GM19351 (cell line): ENCODE data around the gene GJB2.

Experiments
- ATAC-seq: cut with Tn5 transposase; IDR thresholded peaks from one replicate; pipeline ENCODE4 v1.9.1; 2021; ENCODE audit warnings: mild to moderate bottlenecking, moderate library complexity; ENCODE audit not compliant: unreplicated experiment

GJB2 gene

GRCh38 chr13:20142927-20143480, 49.7 kb downstream of the GJB2 start:
- no peak for ATAC-seq

- no peak for ATAC-seq
These were observed 50.5 kb downstream of the GJB2 start for GRCh38 chr13:20142023-20142926.

GRCh38 chr13:20141238-20142022, 51.3 kb downstream of the GJB2 start:
- no peak for ATAC-seq

DNA sequence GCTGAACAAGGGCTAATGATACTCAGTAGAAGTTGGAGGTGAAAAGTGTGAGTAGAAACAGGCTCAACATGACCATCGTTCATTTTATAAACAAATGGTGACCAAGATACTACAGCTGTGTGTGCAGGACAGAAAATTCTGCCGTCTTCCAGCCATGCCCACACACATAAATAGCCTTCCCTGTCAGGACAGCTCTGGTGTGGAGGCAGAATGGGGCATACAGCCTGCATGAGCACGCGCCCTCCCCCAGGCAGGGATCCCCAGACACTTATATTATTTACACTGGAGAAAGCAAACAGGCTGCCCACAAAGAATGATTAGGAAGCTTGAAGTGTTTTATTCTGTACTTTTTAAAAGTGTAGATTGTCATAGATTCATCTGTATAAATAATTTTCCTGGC, 52.3 kb downstream of the GJB2 start:
- ATAC-seq = no peak

DNA sequence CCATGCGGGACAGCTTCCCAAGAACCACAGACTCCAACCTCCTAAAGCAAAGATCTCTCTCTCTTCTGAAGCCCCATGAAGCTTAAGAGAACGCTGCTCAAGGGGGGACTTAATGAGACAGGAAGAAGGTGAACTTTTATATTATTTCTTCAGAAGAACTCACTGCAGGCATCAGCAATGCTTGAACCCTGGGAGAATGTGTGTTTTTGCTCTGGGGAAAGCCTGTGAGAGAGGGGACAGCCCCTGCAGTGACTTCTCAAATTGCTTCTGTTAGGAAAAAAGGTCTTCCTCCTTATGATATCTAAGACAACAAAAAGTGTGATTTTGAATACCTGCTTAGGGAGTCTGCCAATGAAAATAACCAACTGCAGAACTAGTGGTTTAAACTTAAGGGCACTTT, 54.9 kb downstream of the GJB2 start:
- ATAC-seq = no peak
